AML-193 (cell line): ENCODE results near the gene MDM2.

Experiments used
- DNase-seq, 2 experiments: peaks; one replicate each; lab custom pipeline; 2025; lab: John Stamatoyannopoulos, UW

The MDM2 gene

DNA sequence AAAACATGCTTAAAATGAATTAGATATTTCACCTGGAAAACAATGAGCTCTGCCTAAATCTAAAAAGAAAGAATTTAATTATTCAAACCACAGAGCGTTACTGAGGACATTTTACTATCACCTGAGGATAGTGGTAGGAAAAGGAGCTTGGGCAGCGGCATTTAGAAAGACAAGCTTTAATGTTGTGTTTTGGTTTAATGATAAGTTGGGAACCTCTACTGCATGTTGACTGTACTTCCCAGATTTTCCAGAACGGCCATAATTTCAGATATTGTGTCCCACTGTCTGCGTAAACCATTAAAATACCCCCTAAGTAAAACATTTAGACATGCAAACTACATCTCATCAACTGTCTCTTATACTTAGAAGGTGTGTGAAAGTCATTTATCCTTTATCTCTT is 69.6 kb downstream of the MDM2 start:
- no peak for DNase-seq

DNA sequence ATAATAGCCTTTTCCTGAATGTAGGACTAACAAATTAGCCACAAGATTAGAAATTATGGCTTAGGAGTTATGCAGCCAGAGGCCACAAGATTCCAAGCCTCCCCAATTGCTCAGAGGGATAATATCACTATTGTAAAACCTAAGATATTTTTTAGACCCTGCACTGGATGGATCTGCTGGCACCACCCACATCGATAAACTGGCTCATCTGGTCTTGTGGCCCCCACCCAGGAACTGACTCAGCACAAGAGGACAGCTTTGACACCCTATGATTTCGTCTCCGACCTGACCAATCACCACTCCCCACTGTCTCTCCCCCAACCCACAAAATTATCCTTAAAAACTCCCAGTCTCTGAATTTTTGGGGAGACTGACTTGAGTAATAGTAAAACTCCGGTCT is 70.3 kb downstream of the MDM2 start:
- no peak for DNase-seq

DNA sequence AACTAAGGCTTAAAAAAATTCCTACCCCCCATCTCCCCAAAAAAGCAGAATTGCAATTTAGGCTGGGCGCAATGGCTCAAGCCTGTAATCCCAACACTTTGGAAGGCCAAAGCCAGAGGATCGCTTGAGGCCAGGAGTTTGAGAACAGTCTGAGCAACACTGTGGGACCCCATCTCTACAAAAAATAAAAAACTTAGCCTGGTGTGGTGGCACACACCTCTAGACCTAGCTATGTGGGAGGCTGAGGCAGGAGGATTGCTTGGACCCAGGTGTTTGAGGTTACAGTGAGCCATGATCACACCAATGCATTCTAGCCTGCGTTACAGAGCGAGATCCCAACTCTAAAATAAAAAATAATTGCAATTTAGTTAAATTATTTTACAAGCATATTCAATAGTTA is 70.9 kb downstream of the MDM2 start:
- no peak for DNase-seq

DNA sequence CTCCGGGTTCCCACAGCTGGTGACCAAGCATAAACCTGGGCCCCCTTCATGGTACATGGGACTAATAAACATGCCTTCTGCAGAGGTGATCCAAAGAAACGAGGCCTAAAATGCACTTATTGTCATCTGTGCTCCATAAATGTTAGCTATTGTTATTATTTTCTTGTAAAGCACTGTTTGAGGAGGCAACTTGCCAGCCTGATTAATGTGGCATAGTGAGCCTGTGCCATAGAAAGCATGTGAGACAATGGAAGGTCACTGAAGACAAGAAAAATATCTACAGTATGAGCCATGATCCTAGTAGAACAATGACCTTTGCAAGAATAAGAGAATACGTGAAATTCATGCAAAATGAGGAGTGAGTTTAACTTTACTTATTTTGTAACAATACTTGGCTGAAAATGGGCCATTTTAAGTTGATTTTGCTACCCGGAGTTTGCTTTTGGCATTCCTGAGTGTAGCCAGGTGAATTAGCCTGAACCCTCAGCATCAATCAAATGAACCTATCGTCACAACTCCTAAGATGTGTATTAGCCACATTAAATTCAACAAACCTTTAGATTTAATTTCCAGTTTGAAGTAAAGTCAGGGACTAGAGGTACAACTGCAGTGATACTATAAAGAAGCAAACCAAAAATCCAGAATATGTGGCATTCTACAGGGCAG is 72.8 kb downstream of the MDM2 start:
- DNase-seq, result no peak

DNA sequence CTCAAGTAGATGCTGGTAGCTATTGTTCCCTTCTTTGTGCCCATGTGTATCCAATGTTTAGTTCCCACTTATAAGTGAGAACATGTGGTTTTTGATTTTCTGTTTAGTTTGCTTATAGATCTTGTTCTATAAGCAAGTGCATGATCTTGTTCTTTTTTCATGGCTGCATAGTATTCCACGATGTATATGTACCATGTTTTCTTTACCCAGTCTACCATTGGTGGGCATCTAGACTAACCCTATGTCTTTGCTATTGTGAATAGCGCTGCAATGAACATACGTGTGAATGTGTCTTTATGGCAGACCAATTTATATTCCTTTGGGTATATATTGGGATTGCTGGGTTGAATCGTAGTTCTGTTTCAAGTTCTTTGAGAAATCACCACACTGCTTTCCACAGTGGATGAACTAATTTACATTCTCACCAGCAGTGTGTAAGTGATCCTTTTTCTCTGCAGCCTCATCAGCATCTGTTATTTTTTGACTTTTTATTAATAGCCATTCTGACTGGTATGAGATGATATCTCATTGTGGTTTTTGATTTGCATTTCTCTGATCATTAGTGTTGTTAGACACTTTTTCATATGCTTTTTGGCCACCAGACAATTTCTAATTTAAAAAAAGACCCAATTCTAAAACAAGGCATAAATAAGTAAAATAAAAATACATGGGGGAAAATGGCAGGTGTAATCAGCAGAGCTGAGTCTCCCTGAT is 74.4 kb downstream of the MDM2 start:
- no peak for DNase-seq

DNA sequence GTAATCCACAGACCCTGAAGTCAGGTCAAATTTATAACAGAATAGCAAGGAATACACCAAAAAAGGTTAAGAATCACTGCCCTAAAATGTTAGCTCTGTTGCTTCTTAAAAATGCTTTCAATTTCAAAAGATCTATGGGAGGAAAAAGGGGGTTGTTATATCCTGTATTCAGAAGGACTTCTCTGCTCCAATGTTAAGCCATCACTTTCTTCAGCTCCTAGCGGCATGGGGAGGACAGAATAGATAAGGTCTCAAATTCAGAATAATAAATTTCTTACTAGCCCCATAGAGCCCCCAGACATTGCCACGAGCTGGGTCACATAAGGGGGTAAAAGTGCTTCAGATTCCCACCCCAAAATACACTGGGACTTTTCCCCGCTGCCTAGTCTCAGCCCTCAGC is 75.2 kb downstream of the MDM2 start:
- no peak for DNase-seq

DNA sequence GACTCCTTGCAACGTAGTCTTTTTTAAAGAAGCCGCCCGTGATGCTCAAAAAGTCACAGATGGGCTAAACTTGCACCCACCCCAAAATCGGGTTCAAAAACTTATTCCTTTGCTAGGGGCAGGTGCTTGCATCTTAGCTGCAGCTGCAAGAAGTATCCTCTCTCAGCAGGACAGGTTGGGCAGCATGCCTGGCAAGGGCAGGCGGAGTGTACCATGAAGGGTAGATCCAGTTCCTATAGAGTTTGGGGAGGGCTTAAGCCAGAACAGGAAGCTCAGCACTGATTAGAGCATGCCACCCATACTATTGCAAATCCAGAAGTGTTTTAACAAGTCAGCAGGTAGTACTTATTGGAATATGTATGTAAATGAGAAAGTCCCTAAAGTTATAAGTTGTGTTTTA is 76.3 kb downstream of the MDM2 start:
- DNase-seq, result no peak

DNA sequence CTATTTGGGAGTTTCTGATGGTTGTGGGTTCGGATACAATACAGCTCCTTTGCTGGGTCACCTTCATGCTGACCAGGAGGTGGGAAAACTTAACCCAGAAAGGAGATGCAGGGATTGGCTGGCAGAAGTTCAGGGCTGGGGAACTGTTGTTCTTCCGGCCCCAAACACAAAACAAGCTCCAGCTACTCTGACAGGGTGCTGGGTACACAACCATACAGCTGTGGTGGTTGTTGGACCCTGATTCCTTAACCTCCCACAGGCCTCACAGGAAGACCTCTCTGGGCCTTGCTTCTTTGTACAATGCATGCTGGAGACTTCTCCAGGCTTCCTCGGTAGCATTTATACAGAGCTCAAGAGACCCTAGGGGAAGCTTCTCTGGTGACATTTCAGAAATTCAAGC is 77.4 kb downstream of the MDM2 start:
- no peak for DNase-seq

DNA sequence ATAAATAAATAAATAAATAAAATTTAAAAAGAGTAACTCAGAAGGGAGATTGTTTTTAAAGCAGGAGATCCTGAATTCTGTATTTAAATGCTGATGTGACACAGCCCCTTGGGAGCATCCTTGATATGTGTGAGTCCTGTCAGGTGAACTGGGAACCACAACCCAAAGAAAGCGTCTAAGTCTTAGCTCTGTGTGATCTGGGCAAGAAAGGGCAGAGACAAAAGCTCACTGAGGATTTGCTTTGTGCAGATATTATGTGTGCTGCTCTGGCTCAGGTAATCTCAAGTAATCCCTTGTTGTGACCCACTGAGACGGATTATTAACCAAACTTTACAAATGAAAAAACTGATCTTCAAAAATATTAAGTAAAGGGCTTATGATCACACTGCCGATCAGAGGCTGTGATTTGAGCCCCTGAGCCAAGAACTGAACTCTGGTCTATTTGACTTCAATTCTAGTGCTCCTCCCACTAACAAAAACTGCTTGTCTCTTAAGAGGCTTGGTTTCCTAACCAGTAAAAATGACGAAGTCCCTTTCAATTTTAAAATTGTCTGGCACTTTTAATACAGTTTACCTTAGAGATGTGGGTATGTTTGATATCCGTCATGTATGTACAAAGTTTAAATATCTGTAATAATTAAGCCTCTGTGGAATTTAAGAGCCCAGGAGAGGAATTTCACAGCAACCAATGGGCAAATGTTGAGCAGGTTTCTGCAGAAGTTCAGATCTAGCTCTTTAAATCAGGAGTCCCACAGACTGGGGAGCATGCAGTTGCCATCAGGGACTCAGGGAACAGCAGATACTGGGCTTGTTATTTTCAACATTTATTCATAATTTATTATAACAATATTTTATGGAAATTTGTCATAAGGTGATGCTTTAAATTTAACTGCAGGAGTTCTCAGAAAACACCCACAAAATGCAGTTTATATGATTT is 78.9 kb downstream of the MDM2 start:
- DNase-seq, result no peak

DNA sequence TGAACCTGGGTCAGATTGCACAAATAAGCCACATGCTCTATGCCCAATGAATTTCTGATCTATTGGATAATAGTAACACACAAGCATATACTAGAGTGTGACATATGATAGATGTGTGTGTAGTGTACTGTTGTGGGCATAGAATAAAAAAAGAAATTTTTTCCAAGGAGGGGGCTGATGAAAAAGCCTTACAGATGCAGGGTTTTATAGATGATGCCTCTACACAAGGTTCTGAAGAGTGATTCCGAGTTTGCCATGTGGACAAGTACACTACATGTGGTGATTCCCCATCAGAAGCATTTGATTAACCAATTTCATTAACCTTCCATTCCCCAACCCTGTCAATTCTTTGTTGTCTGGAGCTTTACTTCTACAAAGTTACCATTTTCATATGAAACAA is 79.7 kb downstream of the MDM2 start:
- DNase-seq, result no peak

DNA sequence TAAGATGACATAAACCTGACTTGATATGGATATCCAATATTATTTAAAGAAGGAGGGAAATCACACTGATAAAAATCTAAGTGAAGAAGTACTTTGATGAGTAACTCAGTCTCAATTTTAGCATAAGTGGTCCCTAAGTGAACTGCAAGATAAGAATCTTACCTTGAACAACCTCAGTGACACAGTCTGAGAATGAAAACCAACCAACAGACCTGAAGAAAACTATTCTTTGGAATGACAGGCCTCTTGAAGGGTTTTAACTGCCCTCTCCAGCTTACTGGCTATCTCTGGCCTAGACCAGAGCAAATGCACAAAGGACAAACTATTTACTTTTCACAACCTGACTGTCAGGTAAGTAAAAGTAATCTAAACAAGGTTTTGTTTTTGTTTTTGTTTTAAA is 80.3 kb downstream of the MDM2 start:
- no peak for DNase-seq

DNA sequence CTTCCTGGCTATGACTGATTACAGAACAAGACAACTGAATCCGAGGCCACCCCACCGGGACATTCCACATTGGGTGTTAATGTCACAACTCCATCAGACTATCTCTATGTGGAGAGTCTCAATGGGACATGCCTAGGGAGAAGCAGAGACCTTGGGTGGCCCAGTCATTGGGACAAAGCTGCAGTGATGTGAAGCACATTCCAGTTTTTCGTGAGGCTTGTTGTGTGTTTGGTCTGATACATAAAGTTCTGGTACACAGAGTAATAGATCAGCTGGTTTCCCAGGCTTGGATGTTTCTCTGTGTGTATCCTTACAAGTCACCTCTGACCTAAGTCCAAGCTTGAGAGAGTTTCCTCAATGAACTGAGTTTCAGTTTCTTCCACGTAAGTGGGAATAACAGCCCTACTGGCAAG is 82.7 kb downstream of the MDM2 start:
- DNase-seq, result no peak

DNA sequence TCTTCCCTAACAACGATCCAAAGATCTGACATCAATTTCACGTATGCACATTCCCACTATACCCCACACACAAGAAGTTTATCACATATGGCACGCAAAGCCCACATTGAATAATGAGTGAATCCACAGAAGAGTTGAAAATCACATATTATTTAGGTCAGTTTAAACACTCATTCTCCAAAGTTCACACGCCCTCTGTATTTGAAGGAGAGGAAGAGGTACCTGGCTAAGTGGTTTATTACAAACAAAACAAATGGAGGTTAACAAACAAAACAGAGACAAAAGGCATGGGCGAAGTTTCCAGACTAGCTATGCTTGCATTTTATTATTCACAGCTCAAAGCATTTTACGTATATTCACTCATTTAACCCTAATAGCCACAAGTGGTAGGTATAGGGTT is 83.2 kb downstream of the MDM2 start:
- DNase-seq, result no peak

DNA sequence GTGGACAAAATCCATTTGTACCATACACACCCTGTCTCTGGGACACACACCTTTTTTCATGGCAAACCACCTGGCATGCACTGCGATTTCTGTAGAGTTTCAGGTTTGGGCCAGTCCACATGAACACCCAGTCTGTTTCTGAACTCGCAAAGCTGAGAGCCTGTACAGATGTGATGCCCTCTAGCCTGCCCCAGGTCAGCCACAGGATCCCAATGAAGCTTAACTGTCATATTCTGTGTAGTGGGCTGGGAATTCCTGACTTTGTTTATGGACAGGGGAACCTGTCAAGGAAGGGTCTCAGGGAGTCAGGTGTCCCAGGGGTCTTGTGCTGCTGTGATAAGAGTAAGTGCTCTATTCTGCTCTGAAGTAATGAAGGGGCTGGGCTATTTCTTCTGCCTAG is 85.2 kb downstream of the MDM2 start:
- DNase-seq, result no peak

DNA sequence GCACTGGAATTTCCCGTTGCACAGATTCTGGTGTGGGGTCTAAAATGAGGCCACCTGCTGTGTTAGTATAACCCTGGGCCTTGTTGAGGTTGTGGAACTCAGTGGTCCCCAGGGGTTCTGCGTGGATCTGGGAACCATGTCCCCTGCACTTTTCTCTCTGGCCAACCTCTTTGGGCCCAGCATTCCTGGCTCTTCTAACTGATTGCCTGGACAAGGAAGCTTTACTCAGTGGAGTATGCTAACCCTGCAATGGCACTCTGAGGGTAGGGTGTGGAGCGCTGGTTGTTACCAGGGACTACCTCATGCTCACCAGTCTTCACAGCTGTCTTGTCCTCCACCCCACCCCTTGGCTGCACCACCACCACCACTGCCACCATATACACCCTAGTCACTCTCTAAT is 85.8 kb downstream of the MDM2 start:
- DNase-seq, result no peak

DNA sequence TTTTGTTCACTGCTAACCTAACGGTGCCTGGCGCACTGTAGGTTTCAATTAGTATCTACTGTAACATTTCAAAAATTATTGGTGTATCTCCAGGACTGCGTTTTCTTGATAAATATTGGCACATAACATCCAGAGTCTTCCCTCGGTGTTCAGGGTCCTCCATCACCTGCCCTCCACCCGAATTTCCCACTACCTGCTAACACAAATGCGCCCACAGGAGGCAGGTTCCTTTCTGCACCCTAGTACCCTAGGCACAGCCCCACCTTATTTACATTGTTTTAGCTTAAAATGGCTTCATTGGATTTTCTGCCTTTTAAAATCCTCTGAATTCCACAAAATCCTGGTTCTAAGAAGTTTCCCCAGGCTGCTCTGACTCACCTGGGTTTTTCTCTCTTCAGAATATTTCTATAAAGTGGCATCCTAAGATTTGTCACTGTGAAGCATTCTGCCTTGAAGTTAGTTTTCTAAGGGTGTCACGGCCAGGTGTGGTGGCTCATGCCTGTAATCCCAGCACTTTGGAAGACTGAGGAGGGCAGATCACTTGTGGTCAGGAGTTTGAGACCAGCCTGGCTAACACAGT is 86.4 kb downstream of the MDM2 start:
- DNase-seq, result no peak

DNA sequence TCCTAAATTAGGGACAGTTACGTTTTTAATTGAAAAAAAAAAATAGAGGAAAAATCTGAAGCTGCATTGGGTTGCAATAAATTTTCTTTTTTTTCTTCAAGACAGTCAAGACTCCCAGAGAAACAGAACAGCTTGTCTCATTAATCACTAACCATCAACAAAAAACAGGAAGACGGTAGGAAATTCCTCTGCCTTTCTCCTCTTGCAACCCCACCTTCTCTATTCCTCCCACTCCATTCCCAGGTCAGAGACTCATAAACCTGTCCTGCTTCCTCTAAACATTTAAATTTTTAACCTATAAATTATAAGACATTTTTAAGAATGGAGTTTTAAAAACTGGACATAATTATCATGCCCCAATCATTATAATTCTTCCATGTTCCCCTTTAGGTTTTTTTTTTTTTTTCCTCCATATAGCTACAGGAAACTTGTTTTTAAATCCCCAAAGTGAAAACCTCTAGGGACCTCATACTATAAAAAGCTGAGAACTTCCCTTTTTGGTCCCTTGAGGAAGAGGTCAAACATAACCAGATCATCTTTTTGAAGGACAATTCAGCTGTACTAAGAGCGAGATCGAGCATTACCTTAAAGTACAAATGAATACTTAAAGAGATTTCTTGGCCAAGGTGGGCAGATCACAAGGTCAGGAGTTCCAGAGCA is 89.0 kb downstream of the MDM2 start:
- no peak for DNase-seq

DNA sequence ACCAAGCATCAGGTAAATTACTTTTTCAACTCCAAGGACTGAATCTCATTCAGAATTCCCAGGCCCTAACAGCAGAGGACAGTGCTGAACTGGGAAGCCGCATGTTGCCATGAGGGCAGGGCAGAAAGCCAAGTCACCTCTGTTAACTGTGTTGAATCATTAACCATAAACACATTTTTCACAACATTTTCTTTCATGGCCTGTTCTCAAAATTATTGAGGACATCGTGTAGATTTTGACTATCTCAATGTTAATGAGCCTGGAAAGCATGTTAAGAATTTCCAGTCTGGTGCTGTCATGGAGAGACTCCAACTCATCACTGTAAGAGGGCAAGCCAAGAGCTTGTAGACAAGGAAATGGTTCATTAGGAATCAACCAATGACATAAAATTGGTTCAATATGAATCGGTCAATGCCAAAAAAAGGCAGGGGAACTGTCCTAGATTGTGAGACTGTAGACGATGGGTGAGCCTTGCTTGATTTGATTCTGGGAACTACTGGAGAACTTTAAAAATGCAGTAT is 91.3 kb downstream of the MDM2 start:
- no peak for DNase-seq

DNA sequence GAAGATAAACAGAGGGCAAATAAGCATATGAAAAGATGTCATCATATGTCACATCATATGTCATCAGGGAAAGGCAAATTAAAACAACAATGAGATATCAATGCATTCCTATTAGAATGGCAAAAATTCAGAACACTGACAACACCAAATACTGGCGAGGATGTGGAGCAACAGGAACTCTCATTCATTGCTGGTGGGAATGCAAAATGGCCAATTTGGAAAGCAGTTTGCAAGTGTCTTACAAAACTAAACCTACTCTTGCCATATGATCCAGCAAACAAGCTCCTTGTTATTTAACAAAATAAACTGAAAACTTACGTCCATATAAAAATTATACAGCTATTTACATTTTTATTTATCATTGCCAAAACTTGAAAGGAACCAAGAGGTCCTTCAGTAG is 92.3 kb downstream of the MDM2 start:
- DNase-seq, result no peak
